Activated naive CD8-positive, alpha-beta T cell treated with anti-CD3 and anti-CD28 coated beads, Interleukin-2, amount 50 U/mL, for 16 hours (primary cell): ENCODE measurements around the gene THBD.
"Not testable (repeated sequence)": the region's sequence is repeated elsewhere in the genome, so short reads cannot be mapped to it uniquely, and the experiment has no call there.

ENCODE experiments used
- DNase-seq: peaks from one replicate; pipeline ENCODE4 v3.0.0-alpha.2; 2020; ENCODE audit warnings: low read depth, low spot score

THBD gene

GRCh38 chr20:23035731-23036130 is 13.7 kb downstream of the THBD start:
- DNase-seq, result no peak

- DNase-seq, result no peak
Observed at GRCh38 chr20:23034721-23035671, 14.5 kb downstream of the THBD start, which contains the start of gene SSTR4. SSTR4 (plus strand) TSS chr20:23035312; CDS start chr20:23035484, 172 bp downstream.

GRCh38 chr20:23033918-23034317 is 15.6 kb downstream of the THBD start:
- DNase-seq, result no peak

GRCh38 chr20:23032750-23033078 is 16.8 kb downstream of the THBD start:
- DNase-seq, result no peak

- no peak for DNase-seq
Observed at GRCh38 chr20:23032056-23032749, 17.3 kb downstream of the THBD start.

- no peak for DNase-seq
Observed at GRCh38 chr20:23031346-23031745, 18.1 kb downstream of the THBD start.

GRCh38 chr20:23029324-23029723 is 20.1 kb downstream of the THBD start:
- DNase-seq, result no peak

- DNase-seq, result no peak
Observed at GRCh38 chr20:23028392-23028791, 21.1 kb downstream of the THBD start.

- DNase-seq, result no peak
Observed at GRCh38 chr20:23027721-23028120, 21.8 kb downstream of the THBD start.

GRCh38 chr20:23025503-23025902 is 24.0 kb downstream of the THBD start:
- DNase-seq, result not testable (repeated sequence)

- no peak for DNase-seq
Observed at GRCh38 chr20:23024701-23025100, 24.8 kb downstream of the THBD start.

GRCh38 chr20:23023621-23024177 is 25.8 kb downstream of the THBD start:
- no peak for DNase-seq

- DNase-seq, result no peak
Observed at GRCh38 chr20:23022849-23023248, 26.6 kb downstream of the THBD start.

GRCh38 chr20:23021951-23022350 is 27.5 kb downstream of the THBD start:
- DNase-seq, result no peak

- no peak for DNase-seq
Observed at GRCh38 chr20:23021541-23021940, 27.9 kb downstream of the THBD start.

GRCh38 chr20:23020230-23021018 is 29.0 kb downstream of the THBD start:
- no peak for DNase-seq

- no peak for DNase-seq
Observed at GRCh38 chr20:23019403-23019802, 30.1 kb downstream of the THBD start.

GRCh38 chr20:23018941-23019340 is 30.5 kb downstream of the THBD start:
- no peak for DNase-seq

GRCh38 chr20:23018432-23018831 is 31.0 kb downstream of the THBD start:
- DNase-seq, result no peak

- DNase-seq, result no peak
Observed at GRCh38 chr20:23017516-23017915, 32.0 kb downstream of the THBD start.

GRCh38 chr20:23013429-23013828 is 36.0 kb downstream of the THBD start:
- DNase-seq, result no peak
